Osteoblast (primary cell): ENCODE results near the gene ALPL. TPM values are rescaled to one million over a fixed set of nuclear protein-coding genes. Genes with fewer than 3 reads are reported as not detected.

Experiments used
- DNase-seq: peaks from one replicate; pipeline ENCODE4 v3.0.0; 2011; ENCODE audit warnings: low spot score, mixed read lengths; ENCODE audit not compliant: insufficient read length; ENCODE audit errors: missing footprints
- H2AFZ ChIP-seq: 2 replicates; pipeline ENCODE4 v1.6.0; 2011; ENCODE audit warnings: mild to moderate bottlenecking, low read length
- H3K27ac ChIP-seq: 2 replicates; pipeline ENCODE4 v1.5.1; 2011; ENCODE audit warnings: mild to moderate bottlenecking, low read depth, low read length, moderate library complexity
- H3K27me3 ChIP-seq: 2 replicates; pipeline ENCODE4 v1.6.0; 2012; ENCODE audit warnings: mild to moderate bottlenecking, control low read depth, inconsistent platforms, low read length, moderate library complexity; ENCODE audit not compliant: insufficient read depth
- H3K36me3 ChIP-seq: 2 replicates; pipeline ENCODE4 v1.5.1; 2011; ENCODE audit warnings: mild to moderate bottlenecking, low read length, control low read depth, moderate library complexity; ENCODE audit not compliant: insufficient read depth
- H3K4me1 ChIP-seq: 2 replicates; pipeline ENCODE4 v1.5.1; 2011; ENCODE audit warnings: mild to moderate bottlenecking, low read length, control low read depth, moderate library complexity; ENCODE audit not compliant: insufficient read depth
- H3K4me2 ChIP-seq: 2 replicates; pipeline ENCODE4 v1.6.0; 2011; ENCODE audit warnings: mild to moderate bottlenecking, low read length; ENCODE audit not compliant: insufficient read depth
- H3K4me3 ChIP-seq: fragments of 200-600 bp; sonication (generic); 3 replicates; pipeline ENCODE4 v1.5.1; 2012; ENCODE audit warnings: mild to moderate bottlenecking, low read length, inconsistent platforms; ENCODE audit not compliant: insufficient read depth
- H3K79me2 ChIP-seq: 2 replicates; pipeline ENCODE4 v1.6.0; 2012; ENCODE audit warnings: mild to moderate bottlenecking, low read length, control low read depth, inconsistent platforms; ENCODE audit not compliant: insufficient read depth
- H3K9me3 ChIP-seq: 2 replicates; pipeline ENCODE4 v1.5.1; 2011; ENCODE audit warnings: low read depth, low read length, control low read depth
- H4K20me1 ChIP-seq: 2 replicates; pipeline ENCODE4 v1.6.0; 2012; ENCODE audit warnings: mild to moderate bottlenecking, low read length, control low read depth; ENCODE audit not compliant: insufficient read depth
- CTCF ChIP-seq: IDR thresholded peaks from 2 replicates; pipeline ENCODE4 v1.5.1; 2011; ENCODE audit warnings: mild to moderate bottlenecking, low read depth, low read length, moderate library complexity; ENCODE audit errors: extremely low read depth
- total RNA-seq: library from RNA; depleted of rRNA; stranded (reverse); fragments of >200 nt; gene quantifications from 2 replicates; pipeline ENCODE4 v1.2.3, GENCODE V29; 2012

Gene ALPL
- total RNA-seq, 1 donor = 8.0 TPM

- TF ChIP-seq CTCF = no peak
- H4K20me1 ChIP-seq = no peaks in the 10 kb centered on the region
These were observed 74.9 kb downstream of the ALPL start for GRCh38 chr1:21584096-21584495.

GRCh38 chr1:21585037-21585436 is 75.8 kb downstream of the ALPL start:
- no peaks in the 10 kb centered on the region for H3K36me3 ChIP-seq
- H3K4me3 ChIP-seq = no peak overlapping the region
- no peaks in the 10 kb centered on the region for H3K79me2 ChIP-seq
- H3K27ac ChIP-seq = no peak overlapping the region
- H2AFZ ChIP-seq = no peak overlapping the region
- H3K4me2 ChIP-seq = no peak overlapping the region
- peaks cover 23% of the 10 kb centered on the region for H3K4me1 ChIP-seq
- H3K9me3 ChIP-seq = no peaks in the 10 kb centered on the region
- H3K27me3 ChIP-seq = peaks cover under 1% of the 10 kb centered on the region
- no peaks in the 10 kb centered on the region for H4K20me1 ChIP-seq
- peak; percentile 90 for DNase-seq
- no peak for TF ChIP-seq CTCF

More at GRCh38 chr1:21584096-21584495, 74.9 kb downstream of the ALPL start:
- Histone ChIP-seq H3K36me3 (no peaks in the 10 kb centered on the region), H3K4me1 (peaks cover 23% of the 10 kb centered on the region), H3K4me3 (no peak overlapping the region), H3K4me2 (no peak overlapping the region), H3K27me3 (peaks cover 6% of the 10 kb centered on the region), H3K79me2 (no peaks in the 10 kb centered on the region), H2AFZ (no peak overlapping the region), H3K27ac (no peak overlapping the region), H3K9me3 (no peaks in the 10 kb centered on the region)
- peak; percentile 11 for DNase-seq

- DNase-seq = peak; percentile 32
- H3K9me3 ChIP-seq = no peaks in the 10 kb centered on the region
These were observed 77.0 kb downstream of the ALPL start for GRCh38 chr1:21586222-21586621.

More at GRCh38 chr1:21586222-21586621, 77.0 kb downstream of the ALPL start:
- Histone ChIP-seq H4K20me1 (no peaks in the 10 kb centered on the region), H3K36me3 (no peaks in the 10 kb centered on the region), H3K4me3 (peak overlapping the region; percentile 11), H2AFZ (peak overlapping the region; percentile 81), H3K27ac (peak overlapping the region; percentile 62), H3K27me3 (peaks cover 7% of the 10 kb centered on the region), H3K4me2 (peak overlapping the region; percentile 28), H3K79me2 (no peaks in the 10 kb centered on the region), H3K4me1 (peaks cover 23% of the 10 kb centered on the region)
- TF ChIP-seq CTCF = no peak
